Activated naive CD8-positive, alpha-beta T cell treated with anti-CD3 and anti-CD28 coated beads, Interleukin-2, amount 10 ng/mL, durations not matched to agents 7 days and 5 days (primary cell): ENCODE data around the gene DNM3. TPM values are rescaled to one million over a fixed set of nuclear protein-coding genes. Genes with fewer than 3 reads are reported as not detected.

Experiments used
- ATAC-seq: fragments of 150-1000 bp; cut with Tn5 transposase; one replicate; pipeline ENCODE4 v1.10.0; 2021; ENCODE audit warnings: low read depth, moderate library complexity
- POLR2A ChIA-PET: fragments of 350-600 bp; sonication (Branson Sonifier 250); formaldehyde crosslinking; loops from one replicate; lab custom pipeline; 2021; ENCODE audit warnings: antibody characterized with exemption; lab: Charles Lee
- DNase-seq: peaks from one replicate; pipeline ENCODE4 v3.0.0; 2021
- H3K27ac Mint-ChIP-seq: one replicate; pipeline ENCODE4 v1.8.0; 2022; ENCODE audit warnings: mild to moderate bottlenecking, mixed read lengths
- H3K27me3 Mint-ChIP-seq: one replicate; pipeline ENCODE4 v1.8.0; 2022; ENCODE audit warnings: mild to moderate bottlenecking, moderate library complexity, mixed read lengths
- H3K36me3 Mint-ChIP-seq: one replicate; pipeline ENCODE4 v1.8.0; 2021; ENCODE audit warnings: mild to moderate bottlenecking, mixed read lengths
- H3K4me1 Mint-ChIP-seq: one replicate; pipeline ENCODE4 v1.8.0; 2021; ENCODE audit warnings: mixed read lengths
- H3K4me3 Mint-ChIP-seq: one replicate; pipeline ENCODE4 v1.8.0; 2022; ENCODE audit warnings: mild to moderate bottlenecking, moderate library complexity, mixed read lengths
- H3K9me3 Mint-ChIP-seq: one replicate; pipeline ENCODE4 v1.8.0; 2021; ENCODE audit warnings: mixed read lengths
- microRNA-seq: library from miRNA; unstranded; fragments of <30 nt; microRNA quantifications from one replicate; pipeline ENCODE4 v1.2.0, GENCODE V29; 2022
- total RNA-seq, 2 experiments: library from RNA; stranded (reverse); gene quantifications; one replicate each; pipeline ENCODE4 v1.2.3, GENCODE V29; 2021

Gene DNM3
- total RNA-seq, 2 experiments from 2014 or later, result 2.0 to 2.4 TPM

DNA sequence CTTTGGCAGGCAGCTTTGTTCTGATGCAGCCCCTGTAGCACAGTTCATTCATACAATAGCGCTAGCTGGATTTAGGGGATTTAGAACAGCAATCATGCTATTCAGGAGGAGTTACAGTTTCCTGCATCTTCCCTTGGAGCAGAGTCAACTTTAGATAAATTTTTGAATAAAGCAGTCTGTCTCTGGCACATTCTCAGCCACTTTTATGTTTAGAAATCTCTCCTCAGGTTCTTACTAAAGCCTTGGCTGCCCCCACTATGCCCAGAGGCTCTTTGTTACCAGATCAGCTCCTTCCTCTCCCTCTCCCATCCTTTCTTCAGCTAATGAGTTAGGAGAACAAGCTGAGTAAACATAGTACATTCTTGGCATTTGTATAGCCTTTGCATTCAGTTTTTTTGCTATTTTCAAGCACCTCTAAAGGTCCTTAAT, 619.6 kb downstream of the DNM3 start:
- Mint-ChIP-seq H3K4me3 (no peak overlapping the region), H3K9me3 (no peaks in the 10 kb centered on the region), H3K27me3 (peaks cover 14% of the 10 kb centered on the region), H3K4me1 (peaks cover 6% of the 10 kb centered on the region), H3K27ac (no peak overlapping the region), H3K36me3 (no peaks in the 10 kb centered on the region)
- POLR2A ChIA-PET, result no interaction called here
- ATAC-seq (no peak), DNase-seq (no peak)

Small RNAs within 50 kb of the gene (microRNA-seq; reads per million reads assigned to microRNA genes)
- gene MIR199A2, result not detected
- gene MIR3120, result not detected

Other genes with a start within 250 kb of the DNM3 start
- under 1 TPM; 0.14 to 0.28 TPM for gene MYOCOS, start 219.3 kb upstream of the DNM3 start, total RNA-seq
- not detected for gene MYOC, start 188.8 kb upstream of the DNM3 start, total RNA-seq
- 10 to 100 TPM; 17.5 to 20.8 TPM for gene VAMP4, start 99.4 kb upstream of the DNM3 start, total RNA-seq
- 10 to 100 TPM; 36.9 to 38.7 TPM for gene METTL13, start 59.8 kb upstream of the DNM3 start, total RNA-seq